Neuronal stem cell (in vitro differentiated cells): ENCODE measurements around the gene CIRBP.

Experiments used
- DNase-seq: peaks from one replicate; pipeline ENCODE4 v3.0.0-alpha.2; 2013; ENCODE audit warnings: low spot score
- H2AFZ ChIP-seq: one replicate; pipeline ENCODE4 v1.6.1; 2013; ENCODE audit warnings: mild to moderate bottlenecking, low read length, inconsistent platforms
- H2AK5ac ChIP-seq: 2 replicates; pipeline ENCODE4 v1.6.1; 2013; ENCODE audit warnings: low read depth, mild to moderate bottlenecking, inconsistent platforms, low read length, moderate library complexity, mixed read lengths
- H2BK120ac ChIP-seq: 2 replicates; pipeline ENCODE4 v1.6.1; 2013; ENCODE audit warnings: low read depth, mild to moderate bottlenecking, inconsistent platforms, low read length, moderate library complexity, mixed read lengths
- H2BK12ac ChIP-seq: one replicate; pipeline ENCODE4 v1.6.1; 2013; ENCODE audit warnings: low read length, inconsistent platforms
- H2BK15ac ChIP-seq: 2 replicates; pipeline ENCODE4 v1.6.1; 2013; ENCODE audit warnings: mild to moderate bottlenecking, low read length, inconsistent platforms, mixed read lengths
- H2BK5ac ChIP-seq: one replicate; pipeline ENCODE4 v1.6.1; 2013; ENCODE audit warnings: inconsistent platforms, mild to moderate bottlenecking, low read length, moderate library complexity
- H3K14ac ChIP-seq: one replicate; pipeline ENCODE4 v1.6.1; 2013; ENCODE audit warnings: low read length, inconsistent platforms
- H3K18ac ChIP-seq: 2 replicates; pipeline ENCODE4 v1.6.1; 2013; ENCODE audit warnings: low read length, inconsistent platforms
- H3K23ac ChIP-seq: 2 replicates; pipeline ENCODE4 v1.6.1; 2013; ENCODE audit warnings: low read depth, mild to moderate bottlenecking, mixed read lengths, low read length, inconsistent platforms; ENCODE audit not compliant: poor library complexity
- H3K27ac ChIP-seq: replicated peaks from 3 replicates; pipeline ENCODE4 v1.5.1; 2013; ENCODE audit warnings: low read length, inconsistent platforms
- H3K27me3 ChIP-seq, 3 experiments: 2 replicates each; pipeline ENCODE4 v1.6.1; 2013; ENCODE audit warnings: low read length in 3 of 3, mild to moderate bottlenecking in 2 of 3, inconsistent platforms in 1 of 3, low read depth in 1 of 3, mixed read lengths in 1 of 3, moderate library complexity in 1 of 3; ENCODE audit not compliant: control insufficient read depth in 3 of 3, insufficient read depth in 3 of 3
- H3K36me3 ChIP-seq, 2 donors: replicated peaks in 1 of 2; 2 replicates each; pipeline ENCODE4 v1.6.1; 2013; ENCODE audit warnings: low read length in 2 of 2; ENCODE audit not compliant: control insufficient read depth in 2 of 2, insufficient read depth in 2 of 2
- H3K4ac ChIP-seq: 2 replicates; pipeline ENCODE4 v1.6.1; 2013; ENCODE audit warnings: inconsistent platforms, mild to moderate bottlenecking, low read length, moderate library complexity
- H3K4me1 ChIP-seq, 2 donors: 1 replicate in 1 of 2; 2 replicates in 1 of 2; pipeline ENCODE4 v1.6.1; 2013; ENCODE audit warnings: low read length in 2 of 2, low read depth in 1 of 2; ENCODE audit not compliant: control insufficient read depth in 2 of 2, insufficient read depth in 1 of 2
- H3K4me2 ChIP-seq: one replicate; pipeline ENCODE4 v1.6.1; 2013; ENCODE audit warnings: mild to moderate bottlenecking, low read length, inconsistent platforms; ENCODE audit not compliant: insufficient read depth, poor library complexity, severe bottlenecking
- H3K4me3 ChIP-seq, 2 donors: 2 replicates each; pipeline ENCODE4 v1.5.1; 2013; ENCODE audit warnings: low read length in 2 of 2, mild to moderate bottlenecking in 2 of 2, inconsistent platforms in 1 of 2, moderate library complexity in 1 of 2
- H3K79me1 ChIP-seq: one replicate; pipeline ENCODE4 v1.6.1; 2013; ENCODE audit warnings: low read depth, mild to moderate bottlenecking, inconsistent platforms, low read length, moderate library complexity
- H3K9ac ChIP-seq: one replicate; pipeline ENCODE4 v1.6.1; 2013; ENCODE audit warnings: mild to moderate bottlenecking, low read depth, low read length, inconsistent platforms; ENCODE audit not compliant: poor library complexity
- H3K9me3 ChIP-seq, 2 donors: replicated peaks in 1 of 2; 2 replicates each; pipeline versions ENCODE3 to v1.6.1; 2013; ENCODE audit warnings: low read length in 2 of 2, mild to moderate bottlenecking in 2 of 2, inconsistent platforms in 1 of 2, low read depth in 1 of 2, mixed read lengths in 1 of 2, moderate library complexity in 1 of 2; ENCODE audit not compliant: control insufficient read depth in 2 of 2, insufficient read depth in 1 of 2
- H4K8ac ChIP-seq: one replicate; pipeline ENCODE4 v1.6.1; 2013; ENCODE audit warnings: low read depth, mild to moderate bottlenecking, inconsistent platforms, low read length, moderate library complexity
- H4K91ac ChIP-seq: one replicate; pipeline ENCODE4 v1.6.1; 2013; ENCODE audit warnings: low read length, low read depth, mild to moderate bottlenecking, inconsistent platforms; ENCODE audit not compliant: poor library complexity
- WGBS, 2 donors: extraction: QIAGEN DNeasy Blood & Tissue Kit; methylation state at CpG; one replicate each; pipeline ENCODE4 v1.1.7; 2013; ENCODE audit warnings: missing lambda C conversion rate in 2 of 2, mixed read lengths in 1 of 2; ENCODE audit not compliant: insufficient read length in 2 of 2, insufficient replicate concordance in 1 of 2; ENCODE audit errors: extremely low coverage in 2 of 2; 5-methylcytosine and 5-hydroxymethylcytosine counted together

CIRBP gene

DNA sequence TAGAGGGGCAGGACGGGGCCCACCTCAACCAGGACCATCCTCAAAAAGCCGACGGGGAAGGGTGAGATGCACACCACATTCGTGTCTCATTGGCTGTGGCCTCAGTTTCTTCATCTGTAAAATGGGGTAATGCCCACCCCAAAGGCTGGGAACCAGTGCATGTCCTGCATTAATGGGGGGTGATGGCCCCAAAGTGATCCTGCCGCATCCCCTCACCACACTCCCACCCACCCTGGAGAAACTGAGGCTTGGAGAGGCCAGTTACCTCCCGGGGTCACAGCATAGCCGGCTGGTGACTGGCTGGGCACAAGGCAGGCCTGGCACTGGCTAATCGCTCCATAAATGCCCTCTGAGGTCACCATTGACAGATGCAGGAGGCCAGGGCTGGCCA lies 21.4 kb upstream of the CIRBP start:
- Histone ChIP-seq H3K79me1 (peaks cover 15% of the 10 kb centered on the region), H3K4ac (no peak overlapping the region), H3K14ac (no peak overlapping the region), H3K4me3 (peak overlapping the region; percentile 78 to 98), H3K27me3 (no peaks in the 10 kb centered on the region), H2BK15ac (peak overlapping the region; percentile 54), H3K23ac (peak overlapping the region; percentile 34), H3K18ac (peak overlapping the region; percentile 95), H4K8ac (no peak overlapping the region), H2BK12ac (peak overlapping the region; percentile 93), H3K9me3 (no peaks in the 10 kb centered on the region), H2AK5ac (peak overlapping the region; percentile 94), H3K9ac (peak overlapping the region; percentile 64), H3K4me1 (peaks cover 14 to 32% of the 10 kb centered on the region in 2 donors), H2BK5ac (peak overlapping the region; percentile 93), H3K4me2 (peak overlapping the region; percentile 73), H3K36me3 (peaks cover 10 to 24% of the 10 kb centered on the region in 2 donors), H2AFZ (no peak overlapping the region), H3K27ac (peak overlapping the region; percentile 59), H2BK120ac (peak overlapping the region; percentile 56), H4K91ac (no peak overlapping the region)
- no peak for DNase-seq
- no CpG with 5 or more reads among the region's 8 CpGs for WGBS, 2 donors

DNA sequence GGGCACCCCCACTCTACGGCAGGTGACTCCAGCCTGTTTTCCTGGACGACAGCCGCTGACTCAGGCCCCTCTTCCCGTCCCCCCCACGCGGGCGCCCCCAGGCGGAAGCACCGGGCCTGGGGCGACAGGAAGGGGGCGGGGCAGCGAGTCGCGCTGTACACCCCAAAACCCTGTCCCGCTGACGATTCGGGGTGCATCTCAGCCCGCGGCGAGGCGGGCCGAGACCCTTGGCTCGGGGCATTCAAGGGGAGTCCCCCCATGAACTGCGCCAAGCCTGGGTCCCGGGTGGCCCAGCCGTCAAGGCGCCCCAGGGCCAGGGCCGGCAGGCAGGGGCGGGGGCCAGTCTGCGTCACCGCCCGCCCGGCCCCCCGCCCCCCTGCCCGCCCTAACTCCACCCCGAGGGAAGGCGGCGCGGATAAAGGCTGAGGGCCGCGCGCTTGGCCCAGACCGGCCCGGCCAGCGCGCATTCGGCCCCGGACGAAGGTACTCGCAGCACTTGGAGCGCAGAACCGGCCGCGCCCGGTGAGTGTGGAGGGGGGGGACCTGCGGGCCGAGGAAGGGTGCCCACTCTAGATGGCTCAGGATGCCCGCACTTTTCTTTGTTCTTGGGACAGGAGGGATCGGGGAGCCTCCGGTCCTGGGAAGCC lies 20.9 kb upstream of the CIRBP start, which contains the start of gene MIDN:
Gene MIDN (plus strand): TSS at position 445 of the 647 bp plus-strand sequence. CDS start 1,714 bp downstream, outside the sequence.
- no CpG with 5 or more reads among the region's 60 CpGs for WGBS, 2 donors
- Histone ChIP-seq H3K9me3 (no peaks in the 10 kb centered on the region), H4K91ac (peak within 1 kb of the TSS; percentile 95), H2AFZ (peak within 1 kb of the TSS; percentile 86), H2BK15ac (peak within 1 kb of the TSS; percentile 85), H3K4ac (peak within 1 kb of the TSS; percentile 53), H3K4me2 (peak within 1 kb of the TSS; percentile 73), H3K18ac (peak within 1 kb of the TSS; percentile 99), H3K9ac (peak within 1 kb of the TSS; percentile 91), H2BK5ac (peak within 1 kb of the TSS; percentile 93), H4K8ac (no peak within 1 kb of the TSS), H3K27me3 (no peaks in the 10 kb centered on the region), H2BK12ac (peak within 1 kb of the TSS; percentile 93), H2BK120ac (peak within 1 kb of the TSS; percentile 87), H3K36me3 (peaks cover 10 to 30% of the 10 kb centered on the region in 2 donors), H3K23ac (peak within 1 kb of the TSS; percentile 97), H2AK5ac (peak within 1 kb of the TSS; percentile 94), H3K27ac (peak within 1 kb of the TSS; percentile 95), H3K4me3 (peak within 1 kb of the TSS; percentile 95 to 98), H3K4me1 (peaks cover 14 to 33% of the 10 kb centered on the region in 2 donors), H3K79me1 (peaks cover 19% of the 10 kb centered on the region), H3K14ac (peak within 1 kb of the TSS; percentile 82)
- no peak for DNase-seq

DNA sequence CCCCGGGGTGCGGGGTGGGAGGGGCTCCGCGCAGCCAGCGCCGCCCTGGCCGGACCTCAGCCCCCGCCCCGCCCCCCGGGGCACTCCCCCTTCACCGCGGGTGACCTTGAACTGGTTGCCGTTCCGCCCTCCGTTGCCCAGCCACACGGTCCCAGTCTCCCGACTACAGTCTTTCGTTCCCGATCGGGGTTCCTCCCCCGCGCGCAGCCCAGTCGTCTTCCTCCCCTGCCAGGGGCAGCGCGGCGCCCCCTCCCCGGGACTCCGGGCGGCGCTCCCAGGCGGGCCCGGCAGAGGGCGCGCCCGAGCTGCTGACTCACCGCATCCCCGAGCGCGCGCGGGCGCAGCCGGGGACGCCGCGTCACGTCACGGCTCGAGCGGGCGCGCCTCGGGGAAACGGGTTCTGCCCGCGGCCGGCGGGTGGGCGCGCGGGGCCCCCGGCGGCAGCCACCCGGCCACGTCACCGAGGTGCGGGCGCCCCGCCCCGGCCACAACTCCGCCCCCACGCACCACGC lies 20.3 kb upstream of the CIRBP start:
- peak overlapping the region; percentile 91 for H3K9ac ChIP-seq
- no CpG with 5 or more reads among the region's 74 CpGs for WGBS, 2 donors
- H2AFZ ChIP-seq, result peak overlapping the region; percentile 86
- peak overlapping the region; percentile 53 for H3K4ac ChIP-seq
- peak overlapping the region; percentile 95 to 98 for H3K4me3 ChIP-seq
- no peak overlapping the region for H3K14ac ChIP-seq
- H2AK5ac ChIP-seq, result peak overlapping the region; percentile 92
- no peak for DNase-seq
- H2BK5ac ChIP-seq, result peak overlapping the region; percentile 93
- no peak overlapping the region for H4K8ac ChIP-seq
- peaks cover 16 to 34% of the 10 kb centered on the region in 2 donors for H3K36me3 ChIP-seq
- peak overlapping the region; percentile 64 for H3K4me2 ChIP-seq
- H3K23ac ChIP-seq, result peak overlapping the region; percentile 97
- H3K4me1 ChIP-seq, result peaks cover 14 to 38% of the 10 kb centered on the region in 2 donors
- peak overlapping the region; percentile 87 for H2BK120ac ChIP-seq
- H3K9me3 ChIP-seq, result no peaks in the 10 kb centered on the region
- no peak overlapping the region for H2BK12ac ChIP-seq
- peak overlapping the region; percentile 98 for H3K18ac ChIP-seq
- H3K79me1 ChIP-seq, result peaks cover 21% of the 10 kb centered on the region
- peak overlapping the region; percentile 95 for H3K27ac ChIP-seq
- H2BK15ac ChIP-seq, result peak overlapping the region; percentile 83
- no peak overlapping the region for H4K91ac ChIP-seq
- H3K27me3 ChIP-seq, result no peaks in the 10 kb centered on the region

DNA sequence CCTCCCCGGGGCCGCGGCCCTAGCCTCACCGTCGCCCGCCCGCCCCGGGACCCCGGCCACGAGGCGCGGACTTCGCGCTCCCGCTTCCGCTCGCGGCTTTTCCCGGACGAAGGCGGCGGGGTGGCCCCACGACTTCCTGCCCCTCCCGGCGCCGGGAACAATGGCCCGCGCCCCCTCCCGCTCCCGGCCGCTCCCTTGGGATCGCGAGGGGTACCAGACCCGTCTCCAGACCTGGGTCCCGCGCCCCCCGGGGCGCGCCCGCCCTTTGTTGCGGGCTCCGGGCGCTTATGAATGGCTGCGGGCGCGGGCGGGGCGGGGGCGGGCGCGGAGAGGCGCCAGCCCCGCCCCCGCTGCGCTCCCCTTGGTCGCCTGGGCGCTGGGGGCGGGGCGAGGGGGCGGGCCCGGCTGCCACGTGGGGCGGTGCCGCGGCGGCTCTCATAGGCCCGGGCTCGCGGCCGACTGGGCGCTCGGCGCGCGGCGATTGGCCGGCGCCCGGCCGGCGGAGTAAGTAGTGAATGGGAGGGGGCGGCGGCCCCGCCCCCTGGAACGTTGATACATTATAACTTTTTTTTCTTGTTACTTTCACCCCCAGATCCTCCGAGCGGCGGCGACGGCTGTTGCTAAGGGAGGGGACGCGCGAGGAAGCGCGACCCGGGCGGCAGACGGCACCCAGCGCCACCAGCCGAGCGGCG lies 19.7 kb upstream of the CIRBP start:
- Histone ChIP-seq H4K8ac (no peak overlapping the region), H2BK12ac (no peak overlapping the region), H3K27ac (peak overlapping the region; percentile 95), H3K9me3 (no peaks in the 10 kb centered on the region), H3K14ac (peak overlapping the region; percentile 14), H3K23ac (peak overlapping the region; percentile 100), H2AK5ac (peak overlapping the region; percentile 92), H2AFZ (no peak overlapping the region), H3K36me3 (peaks cover 22 to 35% of the 10 kb centered on the region in 2 donors), H2BK15ac (peak overlapping the region; percentile 81), H4K91ac (no peak overlapping the region), H3K9ac (peak overlapping the region; percentile 97), H3K4me2 (peak overlapping the region; percentile 64), H3K4me3 (peak overlapping the region; percentile 98 to 99), H2BK120ac (peak overlapping the region; percentile 87), H2BK5ac (peak overlapping the region; percentile 99), H3K27me3 (no peaks in the 10 kb centered on the region), H3K4ac (peak overlapping the region; percentile 53), H3K18ac (peak overlapping the region; percentile 98), H3K4me1 (peaks cover 16 to 39% of the 10 kb centered on the region in 2 donors), H3K79me1 (peaks cover 22% of the 10 kb centered on the region)
- DNase-seq, result peak; percentile 97
- no CpG with 5 or more reads among the region's 102 CpGs for WGBS, 2 donors
